KMS-11 (cell line): Measurements from ENCODE around the gene ASCC3.

Experiments used
- H2AFZ ChIP-seq: fragments of 200-600 bp; sonication (generic); 2 replicates; pipeline ENCODE4 v1.6.1; 2016; ENCODE audit warnings: antibody characterized with exemption, mixed run types, low read depth
- H3K27ac ChIP-seq: fragments of 200-600 bp; sonication (generic); 2 replicates; pipeline ENCODE4 v1.6.1; 2016; ENCODE audit warnings: mild to moderate bottlenecking, mixed run types
- H3K27me3 ChIP-seq: fragments of 200-600 bp; sonication (generic); 2 replicates; pipeline ENCODE4 v1.6.1; 2017; ENCODE audit warnings: mild to moderate bottlenecking, low read depth, mixed run types, moderate library complexity; ENCODE audit not compliant: insufficient read depth
- H3K36me3 ChIP-seq: fragments of 200-600 bp; sonication (generic); 2 replicates; pipeline ENCODE4 v1.6.1; 2017; ENCODE audit warnings: mild to moderate bottlenecking, mixed run types; ENCODE audit not compliant: insufficient read depth
- H3K4me1 ChIP-seq: fragments of 200-600 bp; sonication (generic); 2 replicates; pipeline ENCODE4 v1.6.1; 2016; ENCODE audit warnings: mild to moderate bottlenecking, low read depth, mixed run types; ENCODE audit not compliant: poor library complexity, severe bottlenecking
- H3K4me2 ChIP-seq: fragments of 200-600 bp; sonication (generic); 2 replicates; pipeline ENCODE4 v1.7.0; 2016; ENCODE audit warnings: mild to moderate bottlenecking, mixed run types
- H3K4me3 ChIP-seq: fragments of 200-600 bp; sonication (generic); IDR thresholded peaks from 2 replicates; pipeline ENCODE4 v1.6.1; 2017; ENCODE audit warnings: low read depth, low read length, mixed read lengths; ENCODE audit not compliant: insufficient read depth
- H3K79me2 ChIP-seq: fragments of 200-600 bp; sonication (generic); 2 replicates; pipeline ENCODE4 v1.6.1; 2016; ENCODE audit warnings: low read depth, mixed run types; ENCODE audit not compliant: insufficient read depth
- H3K9ac ChIP-seq: fragments of 200-600 bp; sonication (generic); 2 replicates; pipeline ENCODE4 v1.6.1; 2016; ENCODE audit warnings: mild to moderate bottlenecking, mixed run types
- H4K20me1 ChIP-seq: fragments of 200-600 bp; sonication (generic); 2 replicates; pipeline ENCODE4 v1.6.1; 2016; ENCODE audit warnings: mild to moderate bottlenecking, mixed run types; ENCODE audit not compliant: insufficient read depth
- CTCF ChIP-seq: fragments of 200-600 bp; sonication (generic); conservative IDR thresholded peaks from 2 replicates; pipeline ENCODE4 v1.6.1; 2017; ENCODE audit warnings: low read depth, mild to moderate bottlenecking, antibody characterized with exemption, low read length, moderate library complexity, mixed read lengths

Gene ASCC3

GRCh38 chr6:100856146-100856545, 25.0 kb downstream of the ASCC3 start:
- Histone ChIP-seq H4K20me1 (no peaks in the 10 kb centered on the region), H3K4me2 (no peak overlapping the region), H3K27me3 (no peaks in the 10 kb centered on the region), H3K36me3 (no peaks in the 10 kb centered on the region), H3K79me2 (no peaks in the 10 kb centered on the region), H3K9ac (no peak overlapping the region), H3K4me1 (no peaks in the 10 kb centered on the region), H3K4me3 (no peak overlapping the region), H3K27ac (no peak overlapping the region), H2AFZ (no peak overlapping the region)
- no peak for TF ChIP-seq CTCF

GRCh38 chr6:100851819-100852218, 29.3 kb downstream of the ASCC3 start:
- no peak overlapping the region for H3K9ac ChIP-seq
- no peaks in the 10 kb centered on the region for H4K20me1 ChIP-seq
- H3K4me1 ChIP-seq, result no peaks in the 10 kb centered on the region
- no peaks in the 10 kb centered on the region for H3K36me3 ChIP-seq
- no peaks in the 10 kb centered on the region for H3K79me2 ChIP-seq
- no peak overlapping the region for H3K27ac ChIP-seq
- no peak overlapping the region for H3K4me3 ChIP-seq
- TF ChIP-seq CTCF, result no peak
- no peak overlapping the region for H3K4me2 ChIP-seq
- H3K27me3 ChIP-seq, result no peaks in the 10 kb centered on the region
- no peak overlapping the region for H2AFZ ChIP-seq

GRCh38 chr6:100850174-100850573, 31.0 kb downstream of the ASCC3 start:
- Histone ChIP-seq H3K4me1 (no peaks in the 10 kb centered on the region), H3K27me3 (no peaks in the 10 kb centered on the region), H3K27ac (no peak overlapping the region), H3K36me3 (no peaks in the 10 kb centered on the region), H3K4me2 (no peak overlapping the region), H4K20me1 (no peaks in the 10 kb centered on the region), H3K79me2 (no peaks in the 10 kb centered on the region), H2AFZ (no peak overlapping the region), H3K9ac (no peak overlapping the region), H3K4me3 (no peak overlapping the region)
- no peak for TF ChIP-seq CTCF

GRCh38 chr6:100846276-100846675, 34.9 kb downstream of the ASCC3 start:
- no peaks in the 10 kb centered on the region for H3K79me2 ChIP-seq
- no peak overlapping the region for H2AFZ ChIP-seq
- no peak overlapping the region for H3K4me2 ChIP-seq
- H3K9ac ChIP-seq, result no peak overlapping the region
- H3K27ac ChIP-seq, result no peak overlapping the region
- no peak for TF ChIP-seq CTCF
- H4K20me1 ChIP-seq, result no peaks in the 10 kb centered on the region
- H3K27me3 ChIP-seq, result no peaks in the 10 kb centered on the region
- H3K36me3 ChIP-seq, result no peaks in the 10 kb centered on the region
- H3K4me3 ChIP-seq, result no peak overlapping the region
- H3K4me1 ChIP-seq, result no peaks in the 10 kb centered on the region

GRCh38 chr6:100845676-100846075, 35.5 kb downstream of the ASCC3 start:
- Histone ChIP-seq H3K79me2 (no peaks in the 10 kb centered on the region), H3K4me2 (no peak overlapping the region), H3K9ac (no peak overlapping the region), H3K27ac (no peak overlapping the region), H3K36me3 (no peaks in the 10 kb centered on the region), H3K4me1 (no peaks in the 10 kb centered on the region), H3K4me3 (no peak overlapping the region), H4K20me1 (no peaks in the 10 kb centered on the region), H3K27me3 (no peaks in the 10 kb centered on the region), H2AFZ (no peak overlapping the region)
- TF ChIP-seq CTCF, result no peak
